Amniotic epithelial cell (primary cell): ENCODE results near the gene PGF.

ENCODE experiments used
- DNase-seq: peaks from one replicate; pipeline ENCODE4 v3.0.0-alpha.2; 2010; ENCODE audit warnings: low read depth

The PGF gene

GRCh38 chr14:74897642-74898041 lies 57.8 kb downstream of the PGF start:
- DNase-seq, result no peak

DNA sequence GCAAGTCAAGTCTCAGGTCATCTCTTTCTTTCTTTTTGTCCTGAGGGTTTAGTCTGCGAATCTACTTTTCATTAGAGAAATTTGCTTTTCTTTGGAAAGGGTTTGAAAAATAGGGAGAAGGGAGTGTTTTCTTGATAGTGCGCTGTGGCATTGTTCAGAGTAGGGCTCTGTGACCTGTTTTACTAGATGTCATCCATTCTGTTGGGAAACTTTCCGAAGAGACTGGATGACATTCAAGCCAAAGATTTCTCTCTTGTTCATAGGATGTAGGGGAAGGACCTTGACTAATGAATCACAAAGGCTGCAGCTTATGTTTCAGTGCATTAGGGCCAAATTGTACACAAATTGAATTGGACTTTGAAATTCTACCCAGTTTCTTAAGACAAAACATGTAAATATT lies 59.0 kb downstream of the PGF start:
- DNase-seq, result no peak

- no peak for DNase-seq
Observed at GRCh38 chr14:74893614-74894091, 61.7 kb downstream of the PGF start.

DNA sequence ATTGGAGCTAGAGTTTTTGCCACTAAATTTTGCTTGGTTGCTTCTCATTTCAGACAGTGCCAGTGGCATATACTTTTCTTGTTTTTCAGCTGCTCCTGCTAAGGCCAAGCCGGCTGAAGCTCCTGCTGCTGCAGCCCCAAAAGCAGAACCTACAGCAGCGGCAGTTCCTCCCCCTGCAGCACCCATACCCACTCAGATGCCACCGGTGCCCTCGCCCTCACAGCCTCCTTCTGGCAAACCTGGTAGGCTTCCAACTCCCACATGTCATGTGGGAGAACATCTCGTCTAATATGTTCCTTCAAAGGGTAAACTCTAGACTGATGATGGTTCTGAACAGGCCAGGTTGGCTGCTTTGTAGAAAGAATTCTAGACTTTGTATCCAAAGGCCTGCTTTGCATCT lies 62.7 kb downstream of the PGF start:
- DNase-seq, result no peak

DNA sequence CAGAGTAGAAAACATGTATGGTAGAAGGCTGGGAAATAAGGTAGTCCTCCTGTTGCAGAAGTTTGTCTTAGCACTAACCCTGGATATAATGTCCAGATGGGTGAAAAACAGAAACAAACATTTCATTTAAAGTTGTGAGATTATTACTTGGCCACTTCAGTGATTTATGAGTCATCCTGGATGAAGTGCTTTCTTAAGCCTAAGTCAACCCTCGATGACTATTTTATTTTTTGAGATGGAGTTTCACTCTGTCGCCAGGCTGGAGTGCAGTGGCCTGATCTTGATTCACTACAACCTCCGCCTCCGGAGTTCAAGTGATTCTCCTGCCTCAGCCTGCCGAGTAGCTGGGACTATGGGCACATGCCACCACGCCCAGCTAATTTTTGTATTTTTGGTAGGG lies 63.5 kb downstream of the PGF start:
- DNase-seq, result peak; percentile 51
